Liver (tissue), 9 donors: ENCODE results near the gene FBXW7. TPM values are rescaled to one million over a fixed set of nuclear protein-coding genes. Genes with fewer than 3 reads are reported as not detected.

Experiments
- DNase-seq: peaks from one replicate; pipeline ENCODE4 v3.0.0-alpha.2; 2017; ENCODE audit warnings: low spot score
- H3K27ac ChIP-seq, 2 donors: one replicate each; pipeline ENCODE4 v1.7.0; 2013; ENCODE audit warnings: inconsistent platforms in 2 of 2, low read length in 2 of 2, control low read depth in 1 of 2, low read depth in 1 of 2, mild to moderate bottlenecking in 1 of 2
- H3K27me3 ChIP-seq, 4 donors: one replicate each; pipeline versions ENCODE4 v1.6.1 to v1.7.0; 2013; ENCODE audit warnings: low read length in 3 of 4, inconsistent platforms in 1 of 4, mild to moderate bottlenecking in 1 of 4, moderate library complexity in 1 of 4; ENCODE audit not compliant: control insufficient read depth in 4 of 4, insufficient read depth in 4 of 4
- H3K36me3 ChIP-seq, 4 donors: one replicate each; pipeline versions ENCODE4 v1.6.1 to v1.7.0; 2013; ENCODE audit warnings: low read length in 3 of 4, mild to moderate bottlenecking in 3 of 4, low read depth in 1 of 4, moderate library complexity in 1 of 4; ENCODE audit not compliant: control insufficient read depth in 4 of 4, insufficient read depth in 3 of 4
- H3K4me1 ChIP-seq, 4 donors: one replicate each; pipeline versions ENCODE4 v1.6.1 to v1.7.0; 2013; ENCODE audit warnings: low read length in 3 of 4, mild to moderate bottlenecking in 3 of 4, moderate library complexity in 1 of 4; ENCODE audit not compliant: control insufficient read depth in 4 of 4, insufficient read depth in 4 of 4
- H3K4me3 ChIP-seq, 3 donors: one replicate each; pipeline versions ENCODE4 v1.6.1 to v1.7.0; 2013; ENCODE audit warnings: low read length in 3 of 3, control low read depth in 1 of 3, low read depth in 1 of 3, mild to moderate bottlenecking in 1 of 3
- H3K9ac ChIP-seq, 2 donors: one replicate each; pipeline ENCODE4 v1.7.0; 2013; ENCODE audit warnings: low read length in 2 of 2, mild to moderate bottlenecking in 2 of 2, moderate library complexity in 2 of 2, control low read depth in 1 of 2, low read depth in 1 of 2
- H3K9me3 ChIP-seq, 4 donors: one replicate each; pipeline versions ENCODE4 v1.6.1 to v1.7.0; 2013; ENCODE audit warnings: low read length in 3 of 4; ENCODE audit not compliant: control insufficient read depth in 4 of 4
- EGR1 ChIP-seq, 2 donors: IDR thresholded peaks; 2 replicates each; pipeline ENCODE4 v1.6.1; 2016 to 2018; ENCODE audit warnings: antibody characterized with exemption in 2 of 2, low read depth in 2 of 2
- FOXA1 ChIP-seq: IDR thresholded peaks from 2 replicates; pipeline ENCODE4 v1.6.1; 2016; ENCODE audit warnings: antibody characterized with exemption
- FOXA2 ChIP-seq: IDR thresholded peaks from 2 replicates; pipeline ENCODE4 v1.6.1; 2016; ENCODE audit warnings: antibody characterized with exemption
- GABPA ChIP-seq, 2 donors: IDR thresholded peaks in 1 of 2; conservative IDR thresholded peaks in 1 of 2; 2 replicates each; pipeline ENCODE4 v1.6.1; 2016; ENCODE audit warnings: antibody characterized with exemption in 2 of 2, mild to moderate bottlenecking in 1 of 2, moderate library complexity in 1 of 2
- HNF4A ChIP-seq, 2 donors: conservative IDR thresholded peaks; 2 replicates each; pipeline ENCODE4 v1.6.1; 2016; ENCODE audit warnings: antibody characterized with exemption in 2 of 2, mild to moderate bottlenecking in 2 of 2
- HNF4G ChIP-seq: IDR thresholded peaks from 2 replicates; pipeline ENCODE4 v1.6.1; 2016; ENCODE audit warnings: antibody characterized with exemption
- JUND ChIP-seq, 2 donors: IDR thresholded peaks; 2 replicates each; pipeline ENCODE4 v1.6.1; 2016; ENCODE audit warnings: antibody characterized with exemption in 2 of 2
- NR2F2 ChIP-seq: IDR thresholded peaks from 2 replicates; pipeline ENCODE4 v1.6.1; 2016; ENCODE audit warnings: antibody characterized with exemption
- RAD21 ChIP-seq, 2 donors: IDR thresholded peaks; 2 replicates each; pipeline ENCODE4 v1.6.1; 2016; ENCODE audit warnings: antibody characterized with exemption in 2 of 2, mild to moderate bottlenecking in 2 of 2
- RXRA ChIP-seq, 2 donors: IDR thresholded peaks; 2 replicates each; pipeline ENCODE4 v1.6.1; 2017 to 2018; ENCODE audit warnings: antibody characterized with exemption in 2 of 2, mild to moderate bottlenecking in 1 of 2
- SP1 ChIP-seq: IDR thresholded peaks from 2 replicates; pipeline ENCODE4 v1.6.1; 2018; ENCODE audit warnings: antibody characterized with exemption, mild to moderate bottlenecking
- TAF1 ChIP-seq: conservative IDR thresholded peaks from 2 replicates; pipeline ENCODE4 v1.6.1; 2016; ENCODE audit warnings: antibody characterized with exemption, mild to moderate bottlenecking
- YY1 ChIP-seq: IDR thresholded peaks from 2 replicates; pipeline ENCODE4 v1.6.1; 2016; ENCODE audit warnings: antibody characterized with exemption, mild to moderate bottlenecking
- WGBS: extraction: QIAGEN DNeasy Blood & Tissue Kit; methylation state at CpG from one replicate; pipeline ENCODE4 v1.1.7; 2013; 5-methylcytosine and 5-hydroxymethylcytosine counted together
- polyA plus RNA-seq, 2 donors: library from polyadenylated mRNA; stranded (reverse) in 1 of 2; unstranded in 1 of 2; fragments of 200-250 nt in 1 of 2; fragments of >200 nt in 1 of 2; fragmentation: Nextera tagmentation in 1 of 2; extraction: Ambion mirVana in 1 of 2; gene quantifications; one replicate each; pipeline versions ENCODE4 v1.2.1 to v1.2.3, GENCODE V29; 2013 to 2015
- total RNA-seq, 2 donors: library from RNA; depleted of rRNA; stranded (reverse); fragments of >200 nt; gene quantifications; one replicate each; pipeline ENCODE4 v1.2.3, GENCODE V29; 2014
- TF ChIP-seq, protein P1 (sequence below): IDR thresholded peaks from 2 replicates; pipeline ENCODE4 v1.6.1; 2016; ENCODE audit warnings: antibody characterized with exemption
- TF ChIP-seq, protein P2 (sequence below): IDR thresholded peaks from 2 replicates; pipeline ENCODE4 v1.6.1; 2016; ENCODE audit warnings: antibody characterized with exemption
- TF ChIP-seq, protein P3 (sequence below): IDR thresholded peaks from 2 replicates; pipeline ENCODE4 v1.6.1; 2016; ENCODE audit warnings: antibody characterized with exemption
- TF ChIP-seq, protein P4 (sequence below): fragments of 150-350 bp; IDR thresholded peaks from 2 replicates; pipeline ENCODE4 v1.5.1; 2017; ENCODE audit warnings: improper control_type of control experiment, low read depth, low read length; ENCODE audit not compliant: missing input control
- donor health status: healthy.
- donor health status: healthy.
- donor health status: healthy.
- donor health status: healthy.
- donor health status: healthy.

The FBXW7 gene
- total and polyA plus RNA-seq, 4 donors = 4.0 to 56.9 (median 16.1) TPM

DNA sequence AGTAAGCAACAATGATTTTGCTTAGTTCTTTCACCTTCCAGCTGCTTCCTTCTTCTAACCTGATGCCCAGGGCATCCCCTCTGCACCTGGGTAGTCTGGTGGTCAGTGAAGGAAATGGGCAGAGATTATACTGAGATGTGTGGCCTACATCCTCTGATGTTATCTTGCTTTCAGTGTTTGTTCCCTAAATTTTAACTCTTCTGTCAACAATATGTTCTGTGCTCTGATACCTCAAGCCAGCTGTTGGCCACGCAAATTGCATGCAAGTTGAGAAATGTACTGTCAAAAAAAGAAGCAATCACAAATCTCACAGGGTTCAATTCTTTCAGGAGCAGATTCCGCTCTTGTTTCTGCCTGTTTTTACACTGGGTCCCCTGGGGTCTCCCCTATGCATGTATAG is 73.8 kb downstream of the FBXW7 start:
- no peaks in the 10 kb centered on the region for H3K27me3 ChIP-seq
- H3K4me1 ChIP-seq = peaks cover 4 to 44% (median 27%) of the 10 kb centered on the region in 4 donors
- no peak overlapping the region for H3K4me3 ChIP-seq
- TF ChIP-seq FOXA1 (no peak), HNF4G (no peak), GABPA (IDR thresholded peaks at IDR 0.05 in 1 of 2, conservative IDR thresholded peaks at IDR 0.05 in 1 of 2) (no peak), JUND (IDR thresholded peaks at IDR 0.05) (no peak), TAF1 (no peak), RXRA (IDR thresholded peaks at IDR 0.05) (peak; percentile 57 to 58), HNF4A (conservative IDR thresholded peaks at IDR 0.05) (peak; percentile 34 to 48), RAD21 (IDR thresholded peaks at IDR 0.05) (peak in 1 of 2 donors; percentile 49), SP1 (peak; percentile 47), YY1 (peak; percentile 56), NR2F2 (no peak), FOXA2 (peak; percentile 65)
- TF ChIP-seq, protein P1, sequence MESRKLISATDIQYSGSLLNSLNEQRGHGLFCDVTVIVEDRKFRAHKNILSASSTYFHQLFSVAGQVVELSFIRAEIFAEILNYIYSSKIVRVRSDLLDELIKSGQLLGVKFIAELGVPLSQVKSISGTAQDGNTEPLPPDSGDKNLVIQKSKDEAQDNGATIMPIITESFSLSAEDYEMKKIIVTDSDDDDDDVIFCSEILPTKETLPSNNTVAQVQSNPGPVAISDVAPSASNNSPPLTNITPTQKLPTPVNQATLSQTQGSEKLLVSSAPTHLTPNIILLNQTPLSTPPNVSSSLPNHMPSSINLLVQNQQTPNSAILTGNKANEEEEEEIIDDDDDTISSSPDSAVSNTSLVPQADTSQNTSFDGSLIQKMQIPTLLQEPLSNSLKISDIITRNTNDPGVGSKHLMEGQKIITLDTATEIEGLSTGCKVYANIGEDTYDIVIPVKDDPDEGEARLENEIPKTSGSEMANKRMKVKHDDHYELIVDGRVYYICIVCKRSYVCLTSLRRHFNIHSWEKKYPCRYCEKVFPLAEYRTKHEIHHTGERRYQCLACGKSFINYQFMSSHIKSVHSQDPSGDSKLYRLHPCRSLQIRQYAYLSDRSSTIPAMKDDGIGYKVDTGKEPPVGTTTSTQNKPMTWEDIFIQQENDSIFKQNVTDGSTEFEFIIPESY = peak; percentile 40
- TF ChIP-seq, protein P2, sequence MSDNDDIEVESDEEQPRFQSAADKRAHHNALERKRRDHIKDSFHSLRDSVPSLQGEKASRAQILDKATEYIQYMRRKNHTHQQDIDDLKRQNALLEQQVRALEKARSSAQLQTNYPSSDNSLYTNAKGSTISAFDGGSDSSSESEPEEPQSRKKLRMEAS = peak; percentile 39
- TF ChIP-seq, protein P3, sequence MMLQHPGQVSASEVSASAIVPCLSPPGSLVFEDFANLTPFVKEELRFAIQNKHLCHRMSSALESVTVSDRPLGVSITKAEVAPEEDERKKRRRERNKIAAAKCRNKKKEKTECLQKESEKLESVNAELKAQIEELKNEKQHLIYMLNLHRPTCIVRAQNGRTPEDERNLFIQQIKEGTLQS = no peak
- TF ChIP-seq, protein P4, sequence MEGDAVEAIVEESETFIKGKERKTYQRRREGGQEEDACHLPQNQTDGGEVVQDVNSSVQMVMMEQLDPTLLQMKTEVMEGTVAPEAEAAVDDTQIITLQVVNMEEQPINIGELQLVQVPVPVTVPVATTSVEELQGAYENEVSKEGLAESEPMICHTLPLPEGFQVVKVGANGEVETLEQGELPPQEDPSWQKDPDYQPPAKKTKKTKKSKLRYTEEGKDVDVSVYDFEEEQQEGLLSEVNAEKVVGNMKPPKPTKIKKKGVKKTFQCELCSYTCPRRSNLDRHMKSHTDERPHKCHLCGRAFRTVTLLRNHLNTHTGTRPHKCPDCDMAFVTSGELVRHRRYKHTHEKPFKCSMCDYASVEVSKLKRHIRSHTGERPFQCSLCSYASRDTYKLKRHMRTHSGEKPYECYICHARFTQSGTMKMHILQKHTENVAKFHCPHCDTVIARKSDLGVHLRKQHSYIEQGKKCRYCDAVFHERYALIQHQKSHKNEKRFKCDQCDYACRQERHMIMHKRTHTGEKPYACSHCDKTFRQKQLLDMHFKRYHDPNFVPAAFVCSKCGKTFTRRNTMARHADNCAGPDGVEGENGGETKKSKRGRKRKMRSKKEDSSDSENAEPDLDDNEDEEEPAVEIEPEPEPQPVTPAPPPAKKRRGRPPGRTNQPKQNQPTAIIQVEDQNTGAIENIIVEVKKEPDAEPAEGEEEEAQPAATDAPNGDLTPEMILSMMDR = peak; percentile 0
- DNase-seq = no peak
- H3K36me3 ChIP-seq = no peaks in the 10 kb centered on the region
- peak overlapping the region in 1 of 2 donors; percentile 4 for H3K9ac ChIP-seq
- no peaks in the 10 kb centered on the region for H3K9me3 ChIP-seq
- H3K27ac ChIP-seq = peak overlapping the region; percentile 33 to 47
- 27% methylated on average over 2 of the region's 2 CpGs for WGBS

DNA sequence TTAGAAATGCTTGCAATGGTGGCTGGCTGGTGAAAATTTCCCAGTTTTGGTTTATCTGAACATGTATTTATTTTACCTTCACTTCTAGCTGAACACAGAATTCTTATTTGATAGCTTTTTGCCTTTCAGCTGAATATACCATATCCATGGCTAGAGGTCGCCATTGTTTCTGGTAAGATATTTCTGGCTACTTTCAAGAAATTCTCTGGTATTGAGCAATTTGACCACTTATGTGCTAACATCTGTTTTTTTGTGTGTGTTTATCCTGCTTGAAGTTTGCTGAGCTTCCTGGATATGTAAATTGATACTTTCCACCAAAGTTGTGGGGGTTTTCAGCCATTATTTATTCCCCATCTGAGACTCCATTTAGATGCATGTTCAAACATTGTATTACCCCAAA is 75.4 kb downstream of the FBXW7 start:
- Histone ChIP-seq H3K4me3 (no peak overlapping the region), H3K9ac (no peak overlapping the region), H3K36me3 (no peaks in the 10 kb centered on the region), H3K27ac (peak overlapping the region in 1 of 2 donors; percentile 41), H3K9me3 (no peaks in the 10 kb centered on the region), H3K27me3 (no peaks in the 10 kb centered on the region), H3K4me1 (peaks cover 5 to 44% (median 27%) of the 10 kb centered on the region in 4 donors)
- WGBS = 70% methylated on average over 1 of the region's 1 CpG
- no peak for DNase-seq
- peak; percentile 44 to 64 for TF ChIP-seq RAD21 (IDR thresholded peaks at IDR 0.05)
- TF ChIP-seq HNF4G = no peak
- TF ChIP-seq HNF4A (conservative IDR thresholded peaks at IDR 0.05) = peak in 1 of 2 donors; percentile 28
- TF ChIP-seq YY1 = peak; percentile 74
- no peak for TF ChIP-seq EGR1 (IDR thresholded peaks at IDR 0.05; ENCODE audit: low read depth in 2 of 2)
- no peak for TF ChIP-seq GABPA (IDR thresholded peaks at IDR 0.05 in 1 of 2, conservative IDR thresholded peaks at IDR 0.05 in 1 of 2)
- TF ChIP-seq, protein P4 = peak; percentile 27
- no peak for TF ChIP-seq SP1
- no peak for TF ChIP-seq TAF1
